ENCODE results near the gene CORO2B. TPM values are rescaled to one million over a fixed set of nuclear protein-coding genes. Genes with fewer than 3 reads are reported as not detected.

CORO2B gene
- total RNA-seq, 2 donors from 2014 or later: 4.3 to 8.5 TPM

- H3K27ac ChIP-seq: no peak overlapping the region
- H3K9me3 ChIP-seq: no peaks in the 10 kb centered on the region
- no peaks in the 10 kb centered on the region for H3K36me3 ChIP-seq
- H3K4me1 ChIP-seq (ENCODE audit: control insufficient read depth in 1 of 2, low read depth in 2 of 2): no peaks in the 10 kb centered on the region
- TF ChIP-seq, protein P1, sequence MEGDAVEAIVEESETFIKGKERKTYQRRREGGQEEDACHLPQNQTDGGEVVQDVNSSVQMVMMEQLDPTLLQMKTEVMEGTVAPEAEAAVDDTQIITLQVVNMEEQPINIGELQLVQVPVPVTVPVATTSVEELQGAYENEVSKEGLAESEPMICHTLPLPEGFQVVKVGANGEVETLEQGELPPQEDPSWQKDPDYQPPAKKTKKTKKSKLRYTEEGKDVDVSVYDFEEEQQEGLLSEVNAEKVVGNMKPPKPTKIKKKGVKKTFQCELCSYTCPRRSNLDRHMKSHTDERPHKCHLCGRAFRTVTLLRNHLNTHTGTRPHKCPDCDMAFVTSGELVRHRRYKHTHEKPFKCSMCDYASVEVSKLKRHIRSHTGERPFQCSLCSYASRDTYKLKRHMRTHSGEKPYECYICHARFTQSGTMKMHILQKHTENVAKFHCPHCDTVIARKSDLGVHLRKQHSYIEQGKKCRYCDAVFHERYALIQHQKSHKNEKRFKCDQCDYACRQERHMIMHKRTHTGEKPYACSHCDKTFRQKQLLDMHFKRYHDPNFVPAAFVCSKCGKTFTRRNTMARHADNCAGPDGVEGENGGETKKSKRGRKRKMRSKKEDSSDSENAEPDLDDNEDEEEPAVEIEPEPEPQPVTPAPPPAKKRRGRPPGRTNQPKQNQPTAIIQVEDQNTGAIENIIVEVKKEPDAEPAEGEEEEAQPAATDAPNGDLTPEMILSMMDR (IDR thresholded peaks at IDR 0.05): no peak
- ATAC-seq (ENCODE audit: insufficient number of reproducible peaks, low FRiP score, low read depth) (no peak), DNase-seq (ENCODE audit: low spot score) (no peak)
- no peaks in the 10 kb centered on the region for H3K27me3 ChIP-seq (replicated peaks; ENCODE audit: insufficient read depth)
- no peak overlapping the region for H3K4me3 ChIP-seq
Observed at GRCh38 chr15:68710536-68710935, 131.7 kb downstream of the CORO2B start.

- no peak for DNase-seq (ENCODE audit: low spot score)
- Histone ChIP-seq H3K9me3 (no peaks in the 10 kb centered on the region), H3K4me1 (ENCODE audit: control insufficient read depth in 1 of 2, low read depth in 2 of 2) (no peaks in the 10 kb centered on the region), H3K27ac (no peak overlapping the region), H3K4me3 (no peak overlapping the region), H3K27me3 (replicated peaks; ENCODE audit: insufficient read depth) (no peaks in the 10 kb centered on the region), H3K36me3 (no peaks in the 10 kb centered on the region)
- no peak for ATAC-seq (ENCODE audit: insufficient number of reproducible peaks, low FRiP score, low read depth)
- TF ChIP-seq, protein P1 (IDR thresholded peaks at IDR 0.05): no peak
Observed at GRCh38 chr15:68711406-68711805, 132.6 kb downstream of the CORO2B start.

GRCh38 chr15:68712886-68713285 is 134.1 kb downstream of the CORO2B start:
- Histone ChIP-seq H3K36me3 (no peaks in the 10 kb centered on the region), H3K27ac (no peak overlapping the region), H3K4me1 (ENCODE audit: control insufficient read depth in 1 of 2, low read depth in 2 of 2) (no peaks in the 10 kb centered on the region), H3K4me3 (no peak overlapping the region), H3K9me3 (no peaks in the 10 kb centered on the region), H3K27me3 (replicated peaks; ENCODE audit: insufficient read depth) (no peaks in the 10 kb centered on the region)
- ATAC-seq (ENCODE audit: insufficient number of reproducible peaks, low FRiP score, low read depth) (no peak), DNase-seq (ENCODE audit: low spot score) (no peak)
- TF ChIP-seq, protein P1 (IDR thresholded peaks at IDR 0.05): no peak

DNA sequence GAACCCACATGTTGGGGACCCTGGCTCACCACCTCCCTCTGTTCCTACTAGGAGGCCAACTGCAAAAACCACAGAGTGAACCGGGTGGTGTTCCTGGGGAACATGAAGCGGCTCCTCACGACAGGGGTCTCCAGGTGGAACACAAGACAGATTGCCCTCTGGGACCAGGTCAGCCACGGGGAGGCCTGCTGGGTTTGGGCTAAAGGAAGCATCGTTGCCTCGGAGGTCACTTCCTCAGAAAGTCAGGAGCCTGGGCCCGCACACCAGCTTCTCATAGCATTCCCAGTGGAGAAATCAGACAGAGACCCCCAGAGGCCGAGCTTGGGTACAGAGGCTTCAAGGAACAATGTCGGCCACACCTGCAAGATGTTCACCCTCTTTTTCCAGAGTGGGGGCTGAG is 135.1 kb downstream of the CORO2B start:
- Histone ChIP-seq H3K27me3 (replicated peaks; ENCODE audit: insufficient read depth) (no peaks in the 10 kb centered on the region), H3K36me3 (no peaks in the 10 kb centered on the region), H3K27ac (no peak overlapping the region), H3K9me3 (no peaks in the 10 kb centered on the region), H3K4me3 (no peak overlapping the region), H3K4me1 (ENCODE audit: control insufficient read depth in 1 of 2, low read depth in 2 of 2) (no peaks in the 10 kb centered on the region)
- TF ChIP-seq, protein P1 (IDR thresholded peaks at IDR 0.05): no peak
- ATAC-seq (ENCODE audit: insufficient number of reproducible peaks, low FRiP score, low read depth) (no peak), DNase-seq (ENCODE audit: low spot score) (no peak)

DNA sequence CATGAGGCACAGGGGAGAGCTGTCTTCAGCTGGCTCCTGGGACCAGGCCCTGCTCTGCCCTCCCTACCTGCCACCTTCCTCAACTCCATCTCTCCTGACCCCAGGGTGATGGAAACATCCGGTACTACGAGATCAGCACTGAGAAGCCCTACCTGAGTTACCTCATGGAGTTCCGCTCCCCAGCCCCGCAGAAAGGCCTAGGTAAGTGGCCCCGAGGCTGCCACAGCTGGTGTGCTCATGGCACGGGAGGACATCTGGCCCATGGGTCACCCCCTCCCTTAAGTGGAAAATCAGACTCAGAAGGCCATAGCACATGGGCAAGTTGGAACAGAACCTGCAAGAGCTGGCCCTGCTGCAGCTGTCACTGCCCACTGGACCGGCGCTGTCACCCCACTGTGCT is 136.3 kb downstream of the CORO2B start:
- no peak overlapping the region for H3K4me3 ChIP-seq
- no peak overlapping the region for H3K27ac ChIP-seq
- H3K9me3 ChIP-seq: no peaks in the 10 kb centered on the region
- DNase-seq (ENCODE audit: low spot score) (no peak), ATAC-seq (ENCODE audit: insufficient number of reproducible peaks, low FRiP score, low read depth) (no peak)
- TF ChIP-seq, protein P1 (IDR thresholded peaks at IDR 0.05): no peak
- no peaks in the 10 kb centered on the region for H3K4me1 ChIP-seq (ENCODE audit: control insufficient read depth in 1 of 2, low read depth in 2 of 2)
- no peaks in the 10 kb centered on the region for H3K27me3 ChIP-seq (replicated peaks; ENCODE audit: insufficient read depth)
- H3K36me3 ChIP-seq: no peaks in the 10 kb centered on the region
